A549 (cell line): ENCODE measurements around the gene SHISAL1.

Source experiments
- CEBPB ChIP-seq, 2 experiments: fragments of >200 bp in 1 of 2; sonication (Bioruptor Twin) in 1 of 2; formaldehyde crosslinking in 1 of 2; IDR thresholded peaks; 2 replicates each; pipeline ENCODE4 v1.6.1; 2012 to 2016
- TF ChIP-seq, protein P1 (sequence below): fragments of >200 bp; sonication (Bioruptor Twin); formaldehyde crosslinking; IDR thresholded peaks from 3 replicates; pipeline ENCODE4 v1.5.1; 2016

- TF ChIP-seq, protein P1, sequence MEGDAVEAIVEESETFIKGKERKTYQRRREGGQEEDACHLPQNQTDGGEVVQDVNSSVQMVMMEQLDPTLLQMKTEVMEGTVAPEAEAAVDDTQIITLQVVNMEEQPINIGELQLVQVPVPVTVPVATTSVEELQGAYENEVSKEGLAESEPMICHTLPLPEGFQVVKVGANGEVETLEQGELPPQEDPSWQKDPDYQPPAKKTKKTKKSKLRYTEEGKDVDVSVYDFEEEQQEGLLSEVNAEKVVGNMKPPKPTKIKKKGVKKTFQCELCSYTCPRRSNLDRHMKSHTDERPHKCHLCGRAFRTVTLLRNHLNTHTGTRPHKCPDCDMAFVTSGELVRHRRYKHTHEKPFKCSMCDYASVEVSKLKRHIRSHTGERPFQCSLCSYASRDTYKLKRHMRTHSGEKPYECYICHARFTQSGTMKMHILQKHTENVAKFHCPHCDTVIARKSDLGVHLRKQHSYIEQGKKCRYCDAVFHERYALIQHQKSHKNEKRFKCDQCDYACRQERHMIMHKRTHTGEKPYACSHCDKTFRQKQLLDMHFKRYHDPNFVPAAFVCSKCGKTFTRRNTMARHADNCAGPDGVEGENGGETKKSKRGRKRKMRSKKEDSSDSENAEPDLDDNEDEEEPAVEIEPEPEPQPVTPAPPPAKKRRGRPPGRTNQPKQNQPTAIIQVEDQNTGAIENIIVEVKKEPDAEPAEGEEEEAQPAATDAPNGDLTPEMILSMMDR, result no peak
- TF ChIP-seq CEBPB (IDR thresholded peaks at IDR 0.05), result no peak
Observed at GRCh38 chr22:44225812-44226211, 86.9 kb downstream of the SHISAL1 start.
